Muscle layer of colon (tissue), 2 donors: Measurements from ENCODE around the gene SFTPA1.
"Not testable (repeated sequence)": the region's sequence is repeated elsewhere in the genome, so short reads cannot be mapped to it uniquely, and the experiment has no call there.

Experiments used
- H3K27ac ChIP-seq: one replicate; pipeline ENCODE4 v1.7.0; 2013; ENCODE audit warnings: low read depth, mild to moderate bottlenecking, low read length, moderate library complexity
- H3K27me3 ChIP-seq, 2 donors: one replicate each; pipeline ENCODE4 v1.7.0; 2013; ENCODE audit warnings: low read length in 2 of 2, mild to moderate bottlenecking in 2 of 2; ENCODE audit not compliant: insufficient read depth in 2 of 2, control insufficient read depth in 1 of 2
- H3K36me3 ChIP-seq: one replicate; pipeline ENCODE4 v1.7.0; 2013; ENCODE audit warnings: mild to moderate bottlenecking, low read length; ENCODE audit not compliant: insufficient read depth
- H3K4me1 ChIP-seq: one replicate; pipeline ENCODE4 v1.7.0; 2013; ENCODE audit warnings: mild to moderate bottlenecking, low read length; ENCODE audit not compliant: insufficient read depth
- H3K4me3 ChIP-seq, 2 donors: one replicate each; pipeline ENCODE4 v1.7.0; 2013; ENCODE audit warnings: low read length in 2 of 2, low read depth in 1 of 2, mild to moderate bottlenecking in 1 of 2, moderate library complexity in 1 of 2
- H3K9ac ChIP-seq: one replicate; pipeline ENCODE4 v1.7.0; 2013; ENCODE audit warnings: low read length
- H3K9me3 ChIP-seq: one replicate; pipeline ENCODE4 v1.7.0; 2013; ENCODE audit warnings: mild to moderate bottlenecking, low read length
- donor health status: abdominal sarcoma.
- donor health status: Adenocarcinoma of cecum.

SFTPA1 gene

DNA sequence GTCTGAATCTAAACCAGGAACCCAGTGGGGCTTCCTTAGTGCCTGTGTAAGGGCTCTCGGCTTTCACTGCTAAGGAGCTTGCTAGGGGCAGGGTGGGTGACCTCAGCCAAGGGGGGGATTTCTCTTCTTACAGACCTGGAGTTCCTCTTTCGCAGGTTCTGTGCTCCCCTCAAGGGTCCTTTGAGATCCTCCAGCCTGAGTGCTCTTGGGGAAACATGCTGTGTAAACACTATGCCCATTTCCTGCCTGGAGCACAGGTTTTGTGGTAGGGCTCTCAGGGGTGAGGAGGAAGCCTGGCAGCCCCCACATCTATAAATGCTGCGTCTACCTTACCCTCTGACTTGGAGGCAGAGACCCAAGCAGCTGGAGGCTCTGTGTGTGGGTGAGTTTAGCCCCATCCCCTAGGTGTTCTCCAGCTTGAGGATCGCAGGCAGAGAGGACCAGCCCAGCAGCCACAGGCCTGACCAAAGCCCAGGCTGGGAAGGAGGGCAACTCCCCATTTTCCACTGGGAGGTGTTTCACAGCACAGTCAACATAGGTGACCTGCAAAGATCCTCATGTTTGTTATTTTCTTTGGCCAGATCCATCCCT lies at the start of gene SFTPA1:
Gene SFTPA1, plus strand, starts transcription at position 339 of the 591 bp plus-strand sequence. CDS start 887 bp downstream, outside the sequence.
- H3K4me3 ChIP-seq, result no peak within 1 kb of the TSS
- no peak within 1 kb of the TSS for H3K9ac ChIP-seq
- no peaks in the 10 kb centered on the region for H3K9me3 ChIP-seq
- no peaks in the 10 kb centered on the region for H3K4me1 ChIP-seq
- no peaks in the 10 kb centered on the region for H3K27me3 ChIP-seq
- no peak within 1 kb of the TSS for H3K27ac ChIP-seq
- no peaks in the 10 kb centered on the region for H3K36me3 ChIP-seq

- Histone ChIP-seq H3K27me3 (peaks cover 0 to 7% of the 10 kb centered on the region in 2 donors), H3K4me3 (no peak overlapping the region), H3K27ac (no peak overlapping the region), H3K9ac (no peak overlapping the region), H3K9me3 (no peaks in the 10 kb centered on the region), H3K4me1 (no peaks in the 10 kb centered on the region), H3K36me3 (no peaks in the 10 kb centered on the region)
These were observed 49.5 kb upstream of the SFTPA1 start for GRCh38 chr10:79561257-79561656.

DNA sequence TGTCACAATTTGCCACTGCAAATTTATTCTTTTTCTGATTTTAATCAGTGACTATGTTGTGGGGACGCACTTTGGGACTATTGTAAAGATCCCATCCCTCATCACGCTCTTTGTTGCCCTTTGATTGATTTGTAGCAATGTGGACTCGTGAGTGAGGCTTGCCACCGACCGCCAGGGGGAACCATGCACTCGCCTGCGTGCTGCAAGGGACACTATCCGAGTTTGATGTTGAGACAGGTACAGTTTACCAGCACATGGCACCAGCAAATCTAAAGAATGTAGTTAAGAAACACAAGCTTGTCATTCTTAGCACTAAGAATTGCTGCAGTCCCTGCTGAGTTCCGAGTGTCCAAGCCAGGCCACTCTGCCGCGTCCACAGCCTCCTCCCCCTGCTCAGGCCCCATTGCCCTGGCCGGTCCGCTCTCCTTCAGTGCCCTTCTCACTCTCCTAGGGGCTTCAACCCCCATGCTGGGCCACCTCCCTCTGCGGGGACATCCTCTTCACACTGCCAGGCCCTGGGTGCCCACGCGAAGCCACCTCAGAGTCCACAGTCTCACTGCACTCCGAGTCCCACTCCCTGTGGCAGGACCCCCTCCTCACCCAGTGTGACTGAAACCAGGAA lies 48.5 kb upstream of the SFTPA1 start:
- no peak overlapping the region for H3K9ac ChIP-seq
- H3K27me3 ChIP-seq, result peaks cover 0 to 7% of the 10 kb centered on the region in 2 donors
- no peak overlapping the region for H3K27ac ChIP-seq
- H3K36me3 ChIP-seq, result no peaks in the 10 kb centered on the region
- no peaks in the 10 kb centered on the region for H3K9me3 ChIP-seq
- no peak overlapping the region for H3K4me3 ChIP-seq
- H3K4me1 ChIP-seq, result no peaks in the 10 kb centered on the region

- Histone ChIP-seq H3K9me3 (no peaks in the 10 kb centered on the region), H3K27me3 (peaks cover 0 to 7% of the 10 kb centered on the region in 2 donors), H3K36me3 (no peaks in the 10 kb centered on the region), H3K9ac (no peak overlapping the region), H3K27ac (no peak overlapping the region), H3K4me1 (no peaks in the 10 kb centered on the region), H3K4me3 (no peak overlapping the region)
These were observed 47.3 kb upstream of the SFTPA1 start for GRCh38 chr10:79563426-79563825.

DNA sequence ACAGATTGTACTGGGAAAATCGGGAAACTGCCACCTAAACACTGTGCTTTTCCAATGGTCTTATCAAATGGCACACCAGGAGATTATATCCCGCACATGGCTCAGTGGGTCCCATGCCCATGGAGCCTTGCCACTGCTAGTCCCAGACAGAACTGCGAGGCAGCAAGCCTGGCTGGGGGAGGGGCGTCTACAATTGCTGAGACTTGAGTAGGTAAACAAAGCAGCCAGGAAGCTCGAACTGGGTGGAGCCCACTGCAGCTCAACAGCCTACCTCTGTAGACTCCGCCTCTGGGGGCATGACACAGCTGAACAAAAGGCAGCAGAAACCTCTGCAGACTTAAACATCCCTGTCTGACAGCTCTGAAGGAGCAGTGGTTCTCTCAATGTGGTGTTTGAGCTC lies 40.1 kb upstream of the SFTPA1 start:
- H3K27me3 ChIP-seq, H3K9ac ChIP-seq, H3K4me3 ChIP-seq, H3K36me3 ChIP-seq, H3K9me3 ChIP-seq, H3K27ac ChIP-seq, H3K4me1 ChIP-seq: not testable (repeated sequence)

- Histone ChIP-seq H3K27me3 (no peaks in the 10 kb centered on the region), H3K4me3 (no peak overlapping the region), H3K27ac (no peak overlapping the region), H3K9ac (no peak overlapping the region), H3K4me1 (no peaks in the 10 kb centered on the region), H3K9me3 (no peaks in the 10 kb centered on the region), H3K36me3 (no peaks in the 10 kb centered on the region)
These were observed 31.4 kb upstream of the SFTPA1 start for GRCh38 chr10:79579361-79579760.

DNA sequence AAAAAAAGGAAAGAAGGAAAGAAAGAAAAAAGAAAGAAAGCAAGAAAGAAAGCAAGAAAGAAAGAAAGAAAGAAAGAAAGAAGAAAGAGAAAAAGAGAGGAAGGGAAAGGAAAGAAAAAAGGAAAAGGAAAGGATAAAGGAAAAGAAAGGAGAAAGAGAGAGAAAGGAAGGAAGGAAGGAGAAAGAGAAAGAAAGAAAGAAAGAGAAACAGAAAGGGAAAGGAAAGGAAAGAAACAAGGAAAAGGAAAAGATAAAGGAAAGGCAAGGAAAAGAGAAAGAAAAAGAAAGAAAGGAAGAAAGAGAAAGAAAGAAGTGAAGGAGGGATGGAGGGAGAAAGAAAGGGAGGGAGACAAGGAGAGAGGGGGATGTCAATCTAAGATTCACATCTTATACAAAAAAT lies 29.7 kb upstream of the SFTPA1 start:
- H3K9me3 ChIP-seq, result no peaks in the 10 kb centered on the region

GRCh38 chr10:79582096-79582495 lies 28.6 kb upstream of the SFTPA1 start:
- Histone ChIP-seq H3K4me3 (no peak overlapping the region), H3K4me1 (no peaks in the 10 kb centered on the region), H3K27ac (no peak overlapping the region), H3K9ac (no peak overlapping the region), H3K36me3 (no peaks in the 10 kb centered on the region), H3K27me3 (no peaks in the 10 kb centered on the region), H3K9me3 (no peaks in the 10 kb centered on the region)

More for the DNA sequence above, 29.7 kb upstream of the SFTPA1 start:
- Histone ChIP-seq H3K4me1 (no peaks in the 10 kb centered on the region), H3K27me3 (no peaks in the 10 kb centered on the region), H3K36me3 (no peaks in the 10 kb centered on the region), H3K27ac (no peak overlapping the region), H3K9ac (no peak overlapping the region), H3K4me3 (no peak overlapping the region)

- H3K9ac ChIP-seq, H3K27me3 ChIP-seq, H3K27ac ChIP-seq, H3K36me3 ChIP-seq, H3K9me3 ChIP-seq, H3K4me3 ChIP-seq, H3K4me1 ChIP-seq: not testable (repeated sequence)
These were observed 27.8 kb upstream of the SFTPA1 start for GRCh38 chr10:79582954-79583353.

- H3K27me3 ChIP-seq, result peaks cover 0 to under 1% of the 10 kb centered on the region in 2 donors
- H3K9me3 ChIP-seq, result no peaks in the 10 kb centered on the region
- H3K36me3 ChIP-seq, result no peaks in the 10 kb centered on the region
- no peaks in the 10 kb centered on the region for H3K4me1 ChIP-seq
- H3K9ac ChIP-seq, result no peak overlapping the region
- no peak overlapping the region for H3K4me3 ChIP-seq
- H3K27ac ChIP-seq, result no peak overlapping the region
These were observed 27.2 kb upstream of the SFTPA1 start for GRCh38 chr10:79583488-79584024.

- H3K27me3 ChIP-seq, result peaks cover 0 to 4% of the 10 kb centered on the region in 2 donors
- no peak overlapping the region for H3K4me3 ChIP-seq
- no peaks in the 10 kb centered on the region for H3K4me1 ChIP-seq
These were observed 24.7 kb upstream of the SFTPA1 start for GRCh38 chr10:79585870-79586527.

More at GRCh38 chr10:79585870-79586527, 24.7 kb upstream of the SFTPA1 start:
- H3K27ac ChIP-seq, result no peak overlapping the region
- no peaks in the 10 kb centered on the region for H3K9me3 ChIP-seq
- no peak overlapping the region for H3K9ac ChIP-seq
- H3K36me3 ChIP-seq, result no peaks in the 10 kb centered on the region
